Neural cell (in vitro differentiated cells): Measurements from ENCODE around the gene PRDM11. TPM values are rescaled to one million over a fixed set of nuclear protein-coding genes. Genes with fewer than 3 reads are reported as not detected.

ENCODE experiments used
- H2AFZ ChIP-seq: fragments of 200-600, 300-800 bp; sonication (generic), shearing (Covaris generic); 2 replicates; pipeline ENCODE4 v1.6.0; 2014; ENCODE audit warnings: low read depth, mild to moderate bottlenecking, antibody characterized with exemption, low read length, moderate library complexity
- H3F3A ChIP-seq: fragments of 200-600 bp; shearing (Covaris generic); 2 replicates; pipeline ENCODE4 v1.6.1; 2016; ENCODE audit warnings: mild to moderate bottlenecking, moderate library complexity, mixed read lengths, antibody characterized with exemption, low read length; ENCODE audit not compliant: insufficient read depth, poor library complexity, severe bottlenecking
- H3K27ac ChIP-seq: fragments of 200-600, 300-800 bp; sonication (generic), shearing (Covaris generic); 2 replicates; pipeline ENCODE4 v1.5.1; 2014; ENCODE audit warnings: mild to moderate bottlenecking, low read length, moderate library complexity
- H3K27me3 ChIP-seq: fragments of 300-800, 200-600 bp; sonication (generic), shearing (Covaris generic); 2 replicates; pipeline ENCODE4 v1.6.0; 2014; ENCODE audit warnings: mild to moderate bottlenecking, low read depth, low read length, moderate library complexity; ENCODE audit not compliant: insufficient read depth
- H3K36me3 ChIP-seq: fragments of 300-800, 200-600 bp; sonication (generic), shearing (Covaris generic); 2 replicates; pipeline ENCODE4 v1.5.1; 2014; ENCODE audit warnings: mild to moderate bottlenecking, antibody characterized with exemption, low read length, moderate library complexity; ENCODE audit not compliant: insufficient read depth
- H3K4me2 ChIP-seq: fragments of 300-800, 200-600 bp; sonication (generic), shearing (Covaris generic); 2 replicates; pipeline ENCODE4 v1.6.0; 2014; ENCODE audit warnings: mild to moderate bottlenecking, low read length
- H3K4me3 ChIP-seq: fragments of 300-800, 200-600 bp; sonication (generic), shearing (Covaris generic); 2 replicates; pipeline ENCODE4 v1.5.1; 2014; ENCODE audit warnings: mild to moderate bottlenecking, low read length, moderate library complexity
- H3K79me2 ChIP-seq: fragments of 200-600 bp; shearing (Covaris generic); replicated peaks from 2 replicates; pipeline ENCODE4 v1.6.0; 2014; ENCODE audit warnings: mild to moderate bottlenecking, low read length, moderate library complexity; ENCODE audit not compliant: insufficient read depth
- H3K9ac ChIP-seq: fragments of 300-800, 200-600 bp; sonication (generic), shearing (Covaris generic); 2 replicates; pipeline ENCODE4 v1.6.1; 2016; ENCODE audit warnings: mild to moderate bottlenecking, low read length, mixed read lengths
- H3K9me2 ChIP-seq: fragments of 200-600 bp; shearing (Covaris generic); 2 replicates; pipeline ENCODE4 v1.6.1; 2016; ENCODE audit warnings: mild to moderate bottlenecking, low read length, mixed read lengths; ENCODE audit not compliant: insufficient read depth
- H3K9me3 ChIP-seq: fragments of 200-600, 300-800 bp; sonication (generic), shearing (Covaris generic); 2 replicates; pipeline ENCODE4 v1.6.1; 2016; ENCODE audit warnings: mild to moderate bottlenecking, mixed run types, low read length, moderate library complexity, mixed read lengths
- H4K20me1 ChIP-seq: fragments of 200-600 bp; shearing (Covaris generic); 2 replicates; pipeline ENCODE4 v1.6.1; 2016; ENCODE audit warnings: mild to moderate bottlenecking, mixed run types; ENCODE audit not compliant: insufficient read depth
- CTCF ChIP-seq: fragments of 450-650 bp; IDR thresholded peaks from 2 replicates; pipeline ENCODE4 v1.5.1; 2014; ENCODE audit warnings: antibody characterized with exemption, mild to moderate bottlenecking, moderate library complexity; ENCODE audit not compliant: poor library complexity, severe bottlenecking
- EP300 ChIP-seq: fragments of 450-650 bp; conservative IDR thresholded peaks from 2 replicates; pipeline ENCODE4 v1.6.1; 2014; ENCODE audit warnings: antibody characterized with exemption, mild to moderate bottlenecking, moderate library complexity; ENCODE audit not compliant: poor library complexity, severe bottlenecking
- EZH2 ChIP-seq: fragments of 200-600, 300-800 bp; shearing (Covaris generic), sonication (generic); IDR thresholded peaks from 2 replicates; pipeline ENCODE4 v1.6.1; 2014; ENCODE audit warnings: antibody characterized with exemption, low read length, borderline replicate concordance, mild to moderate bottlenecking; ENCODE audit not compliant: insufficient read depth, poor library complexity, severe bottlenecking
- MXI1 ChIP-seq: fragments of 450-650 bp; conservative IDR thresholded peaks from 2 replicates; pipeline ENCODE4 v1.6.1; 2014; ENCODE audit warnings: antibody characterized with exemption, mild to moderate bottlenecking; ENCODE audit not compliant: poor library complexity, severe bottlenecking
- POLR2AphosphoS5 ChIP-seq: IDR thresholded peaks from 2 replicates; pipeline ENCODE4 v1.6.1; 2012
- RAD21 ChIP-seq: fragments of 450-650 bp; conservative IDR thresholded peaks from 2 replicates; pipeline ENCODE4 v1.6.1; 2014; ENCODE audit warnings: antibody characterized with exemption, mild to moderate bottlenecking, moderate library complexity
- REST ChIP-seq: IDR thresholded peaks from 2 replicates; pipeline ENCODE4 v1.6.1; 2012; ENCODE audit warnings: borderline replicate concordance
- SMC3 ChIP-seq: fragments of 450-650 bp; conservative IDR thresholded peaks from 2 replicates; pipeline ENCODE4 v1.6.1; 2014; ENCODE audit warnings: antibody characterized with exemption, mild to moderate bottlenecking, moderate library complexity; ENCODE audit not compliant: poor library complexity
- TAF1 ChIP-seq: IDR thresholded peaks from 2 replicates; pipeline ENCODE4 v1.6.1; 2012; ENCODE audit warnings: low read depth
- polyA plus RNA-seq: library from polyadenylated mRNA; depleted of rRNA; stranded (reverse); fragments of >200 nt; gene quantifications from 2 replicates; pipeline ENCODE4 v1.2.3, GENCODE V29; 2014

PRDM11 gene
- polyA plus RNA-seq, 1 donor from 2014 or later, result 2.0 TPM

GRCh38 chr11:45149483-45150056 is 3.1 kb downstream of the PRDM11 start:
- H3K9me3 ChIP-seq, result no peaks in the 10 kb centered on the region
- no peak overlapping the region for H3K27ac ChIP-seq
- H3K9ac ChIP-seq, result no peak overlapping the region
- no peak overlapping the region for H3K4me3 ChIP-seq
- peaks cover 37% of the 10 kb centered on the region for H3K79me2 ChIP-seq
- H2AFZ ChIP-seq, result no peak overlapping the region
- H3K9me2 ChIP-seq, result no peaks in the 10 kb centered on the region
- H3F3A ChIP-seq, result no peaks in the 10 kb centered on the region
- no peaks in the 10 kb centered on the region for H3K27me3 ChIP-seq
- H4K20me1 ChIP-seq, result no peaks in the 10 kb centered on the region
- TF ChIP-seq SMC3 (no peak), EP300 (no peak), TAF1 (no peak), MXI1 (no peak), CTCF (no peak), RAD21 (no peak), REST (no peak), POLR2AphosphoS5 (no peak), EZH2 (no peak)
- no peak overlapping the region for H3K4me2 ChIP-seq
- no peaks in the 10 kb centered on the region for H3K36me3 ChIP-seq

GRCh38 chr11:45150301-45150700 is 3.9 kb downstream of the PRDM11 start:
- no peaks in the 10 kb centered on the region for H3K9me2 ChIP-seq
- H3K9ac ChIP-seq, result no peak overlapping the region
- no peak overlapping the region for H3K4me3 ChIP-seq
- peaks cover 39% of the 10 kb centered on the region for H3K79me2 ChIP-seq
- H3K36me3 ChIP-seq, result no peaks in the 10 kb centered on the region
- no peaks in the 10 kb centered on the region for H3K27me3 ChIP-seq
- TF ChIP-seq EZH2, result no peak
- TF ChIP-seq REST, result no peak
- TF ChIP-seq POLR2AphosphoS5, result no peak
- TF ChIP-seq CTCF, result no peak
- TF ChIP-seq SMC3, result no peak
- no peak for TF ChIP-seq MXI1
- TF ChIP-seq TAF1, result no peak
- TF ChIP-seq RAD21, result no peak
- no peak for TF ChIP-seq EP300
- H3K27ac ChIP-seq, result no peak overlapping the region
- no peaks in the 10 kb centered on the region for H3F3A ChIP-seq
- no peaks in the 10 kb centered on the region for H4K20me1 ChIP-seq
- H2AFZ ChIP-seq, result no peak overlapping the region
- H3K9me3 ChIP-seq, result no peaks in the 10 kb centered on the region
- H3K4me2 ChIP-seq, result no peak overlapping the region
